GM19328 (cell line): ENCODE measurements around the gene CACNA2D2.

Experiments
- ATAC-seq: cut with Tn5 transposase; IDR thresholded peaks from one replicate; pipeline ENCODE4 v1.9.1; 2021; ENCODE audit warnings: mild to moderate bottlenecking, moderate library complexity; ENCODE audit not compliant: unreplicated experiment

Gene CACNA2D2

DNA sequence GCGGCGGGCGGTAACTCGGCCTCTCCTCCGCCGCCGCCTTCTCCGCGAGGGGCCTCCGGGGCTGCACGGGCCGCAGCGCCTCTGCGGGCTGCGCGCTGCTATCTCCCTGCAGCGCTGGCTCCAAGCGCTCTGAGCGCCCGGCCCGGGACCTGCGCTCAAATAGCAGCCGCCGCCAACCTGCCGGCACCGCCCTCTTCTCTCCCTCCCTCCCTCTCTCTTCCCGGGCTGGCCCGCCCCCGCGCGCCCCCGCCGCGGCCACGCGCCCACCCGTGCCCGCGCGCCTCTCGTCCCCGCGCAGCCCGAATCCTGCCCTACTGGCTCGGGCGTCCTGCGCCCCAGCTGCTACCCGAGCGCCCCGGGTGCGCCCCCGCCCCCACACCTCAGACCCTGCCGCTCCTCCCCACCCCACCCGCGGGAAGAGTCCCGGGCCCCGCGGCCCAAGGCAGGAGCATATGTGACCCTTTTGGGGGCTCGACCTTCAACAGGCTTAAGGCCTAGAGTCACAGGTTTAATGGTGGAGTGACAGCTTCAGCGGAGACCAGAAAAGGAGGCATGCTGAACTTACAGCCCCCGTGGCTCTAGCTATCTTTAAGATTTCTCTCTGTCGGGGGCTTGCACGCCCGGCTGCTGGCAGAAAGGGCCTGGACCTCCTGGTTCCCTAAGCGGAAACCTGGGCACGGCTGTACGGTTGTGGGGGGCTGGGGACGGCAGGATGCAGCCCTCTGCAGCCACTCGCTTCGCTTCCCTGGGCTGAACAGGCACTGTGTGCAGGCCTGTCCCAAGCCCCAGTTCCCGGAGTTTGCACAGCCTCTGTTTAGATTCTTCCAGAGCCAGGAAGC, at the start of gene CACNA2D2:
TSS of gene CACNA2D2 (minus strand) at position 131 of the 839 bp plus-strand sequence. CDS start 211 bp downstream, outside the sequence.
- no peak for ATAC-seq

DNA sequence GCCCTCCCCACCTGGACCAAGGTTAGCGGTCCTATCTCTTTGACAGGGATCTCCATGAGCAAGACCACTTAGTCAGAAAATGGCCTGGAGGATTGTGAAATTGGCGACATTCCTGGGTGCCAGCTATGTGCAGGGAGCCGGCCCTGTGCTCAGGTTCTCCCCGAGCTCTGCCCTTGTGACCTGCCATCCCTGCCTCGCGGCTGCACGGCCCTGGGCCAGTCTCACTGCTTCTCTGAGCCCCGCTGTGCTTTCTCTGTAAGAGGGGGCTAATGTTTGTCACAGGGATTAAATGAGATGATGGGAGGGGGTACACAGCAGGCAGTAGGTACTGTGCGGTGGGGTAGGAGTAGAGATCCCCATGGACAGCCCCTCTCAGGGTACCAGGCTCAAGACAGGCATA, 49.2 kb upstream of the CACNA2D2 start:
- no peak for ATAC-seq

DNA sequence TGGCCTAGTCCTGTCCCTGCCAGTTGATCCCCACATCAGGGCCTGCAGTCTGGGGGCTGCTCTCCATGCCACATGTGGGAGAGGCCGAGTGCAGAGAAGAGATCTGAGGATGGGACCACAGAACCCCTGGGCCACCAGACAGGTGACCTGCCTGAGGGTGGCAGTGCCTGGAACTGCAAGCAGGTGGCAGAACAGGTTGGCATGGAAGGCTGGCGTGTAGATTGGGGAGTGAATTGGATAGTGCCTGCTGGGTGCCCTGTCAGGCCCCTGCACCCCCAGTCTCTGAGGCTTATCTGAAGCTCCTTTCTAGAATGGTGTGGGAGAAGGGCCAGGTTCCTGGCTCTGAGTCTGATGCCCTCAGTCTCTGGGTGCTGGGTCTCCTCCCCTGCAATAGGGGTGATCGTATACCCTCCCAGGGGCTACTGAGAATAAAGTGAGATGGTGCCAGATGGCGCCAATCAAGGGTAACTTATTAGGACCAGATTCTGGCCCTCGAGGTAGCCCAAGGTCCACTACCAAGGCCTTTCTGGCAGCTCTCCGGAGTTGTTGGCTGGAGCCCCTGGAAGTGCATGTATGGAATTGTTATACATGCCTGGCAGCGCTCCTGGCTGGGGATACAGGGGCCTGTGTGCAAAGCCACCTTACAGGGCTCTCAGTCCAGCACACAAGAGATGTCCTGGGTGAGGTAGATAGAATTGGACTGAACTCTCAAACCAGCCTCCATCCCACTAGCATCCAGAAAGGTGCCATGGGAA, 48.4 kb upstream of the CACNA2D2 start:
- no peak for ATAC-seq

DNA sequence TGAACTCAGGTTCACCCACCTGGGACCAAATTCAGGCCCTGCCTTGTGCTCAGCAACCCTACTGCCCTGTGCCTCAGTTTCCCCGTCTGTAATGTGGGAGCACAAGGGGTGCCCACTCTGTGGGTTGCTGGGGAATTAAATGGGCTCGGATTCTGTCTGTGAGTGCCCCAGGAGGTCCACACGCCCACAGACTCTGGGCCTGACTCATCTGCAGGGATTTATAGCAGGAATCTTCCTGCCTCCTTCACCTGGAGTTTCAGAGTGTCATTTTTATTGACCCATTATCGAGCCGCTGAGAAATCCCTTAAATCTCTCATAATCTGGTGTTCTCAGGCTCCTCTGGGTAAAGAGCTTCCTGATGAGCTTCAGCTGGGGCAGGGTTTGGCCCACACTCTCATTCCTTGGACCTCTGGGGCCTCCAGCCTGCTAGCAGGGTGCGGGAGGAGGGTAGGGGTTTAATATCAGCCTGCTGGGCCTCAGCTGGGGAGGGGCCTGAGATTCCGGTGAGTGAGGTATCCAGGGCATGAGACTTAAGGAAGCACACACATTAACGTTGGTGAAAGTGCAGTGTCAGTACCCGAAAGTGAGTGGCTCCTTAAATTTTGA, 47.7 kb upstream of the CACNA2D2 start:
- no peak for ATAC-seq

DNA sequence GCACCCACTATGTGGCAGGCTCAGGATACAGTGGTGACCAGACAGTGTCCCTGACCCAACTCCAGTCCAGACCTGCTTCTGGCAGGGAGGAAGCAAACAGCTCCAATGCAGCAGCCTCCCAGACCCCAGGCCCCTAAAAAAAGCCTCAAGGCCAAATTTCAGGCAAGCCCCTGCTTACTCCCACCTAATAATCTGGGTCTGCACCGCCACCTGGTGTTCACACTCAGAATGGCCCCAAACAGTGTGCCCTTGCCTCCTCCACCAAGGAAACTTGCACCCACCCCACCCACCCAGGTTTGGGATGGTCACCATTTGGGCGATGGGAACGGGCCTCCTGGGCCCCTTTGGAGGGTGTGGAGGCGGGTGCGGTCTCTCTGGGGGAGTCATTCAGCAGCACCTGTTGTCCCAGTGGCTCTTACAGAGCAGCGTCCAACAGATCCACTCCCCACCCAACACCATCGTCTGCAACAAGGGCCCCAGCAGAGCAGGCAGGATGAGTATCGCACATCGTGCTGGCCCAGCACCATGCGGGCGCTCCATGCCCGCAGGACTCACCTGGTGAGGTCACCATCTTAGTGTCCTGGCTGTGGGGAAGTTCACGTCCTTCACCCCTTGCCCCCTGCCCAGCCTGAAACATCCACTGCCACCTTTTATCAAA, 46.8 kb upstream of the CACNA2D2 start:
- ATAC-seq = no peak

DNA sequence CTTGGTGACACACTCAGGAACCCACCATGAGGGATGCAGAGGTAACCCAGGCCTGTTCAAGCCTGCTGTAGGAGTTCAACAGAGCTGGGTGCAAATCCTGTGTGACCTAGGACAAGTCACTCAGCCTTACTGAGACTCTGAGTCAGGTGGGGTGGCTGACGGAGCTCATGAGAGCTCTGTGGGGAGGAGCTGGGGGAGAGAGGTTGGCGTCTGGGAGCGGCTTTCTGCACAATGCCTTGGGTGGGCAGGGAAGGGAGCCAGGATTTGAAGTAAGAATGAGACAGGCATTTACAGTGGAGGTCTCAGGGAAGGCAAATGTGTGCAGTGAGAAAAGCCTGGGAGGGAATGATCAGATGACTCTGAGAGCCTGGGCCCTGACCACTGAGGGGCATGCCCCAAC, 45.8 kb upstream of the CACNA2D2 start:
- ATAC-seq = no peak

DNA sequence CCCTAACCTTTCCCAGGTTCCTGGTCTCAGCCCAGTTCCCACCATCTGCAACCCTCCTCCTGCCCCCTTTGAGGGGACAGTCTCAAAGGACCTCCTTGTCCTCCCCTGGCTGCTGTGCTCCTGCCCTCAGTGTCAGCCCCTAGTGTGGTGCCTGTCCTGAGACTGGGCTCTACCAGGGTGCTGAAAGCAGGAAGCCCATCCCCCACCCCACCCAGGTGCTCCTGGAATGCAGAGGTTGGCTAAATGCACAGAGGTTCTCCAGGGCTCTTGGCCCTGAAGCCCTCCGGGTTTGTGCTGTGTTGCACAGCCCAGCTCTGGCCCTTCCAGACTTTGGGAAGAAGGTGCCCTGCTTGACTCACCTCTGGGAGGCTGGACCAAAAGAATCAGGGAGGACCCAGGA, 42.3 kb upstream of the CACNA2D2 start:
- ATAC-seq = no peak

DNA sequence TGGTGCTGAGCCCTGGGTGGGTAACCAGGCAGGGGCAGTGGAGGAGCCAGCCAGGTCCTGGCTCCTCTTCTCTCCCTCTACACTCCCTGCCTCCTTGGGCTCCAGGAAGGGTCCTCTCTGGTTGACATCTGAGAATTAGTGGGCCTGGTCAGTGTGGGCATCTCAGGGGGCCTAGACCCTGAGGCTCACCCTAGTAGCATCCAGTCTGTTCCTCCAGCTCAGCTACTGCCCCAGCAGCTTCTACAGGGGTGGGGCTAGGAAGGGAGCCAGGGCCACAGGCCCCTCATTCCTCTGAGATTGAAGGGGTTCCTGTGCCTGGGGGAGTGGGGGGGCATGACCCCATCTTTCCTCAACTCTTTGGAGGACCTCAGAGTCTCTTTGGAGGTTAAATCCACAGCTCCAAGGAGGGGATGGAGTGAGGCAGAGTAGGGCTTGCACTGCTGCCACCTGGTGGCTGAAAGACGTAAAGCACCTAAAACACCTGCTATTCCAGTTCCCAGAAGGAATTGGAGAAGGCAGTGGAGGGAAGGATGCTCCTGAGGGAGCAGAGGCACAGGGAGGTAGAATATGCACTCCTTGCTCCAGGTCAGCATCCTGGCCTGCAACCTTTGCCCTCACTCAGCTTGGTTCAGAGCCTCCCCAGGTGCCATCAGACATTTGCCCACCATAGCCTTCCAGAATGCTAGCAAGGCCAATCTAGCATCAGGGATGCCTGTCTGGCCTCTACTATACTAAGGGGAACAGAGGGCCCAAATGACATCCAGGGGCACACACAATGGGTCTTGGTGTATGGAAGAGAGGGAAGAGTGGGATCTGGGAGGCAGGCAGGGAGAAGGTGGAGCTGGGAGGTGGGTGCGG, 39.0 kb upstream of the CACNA2D2 start:
- no peak for ATAC-seq

DNA sequence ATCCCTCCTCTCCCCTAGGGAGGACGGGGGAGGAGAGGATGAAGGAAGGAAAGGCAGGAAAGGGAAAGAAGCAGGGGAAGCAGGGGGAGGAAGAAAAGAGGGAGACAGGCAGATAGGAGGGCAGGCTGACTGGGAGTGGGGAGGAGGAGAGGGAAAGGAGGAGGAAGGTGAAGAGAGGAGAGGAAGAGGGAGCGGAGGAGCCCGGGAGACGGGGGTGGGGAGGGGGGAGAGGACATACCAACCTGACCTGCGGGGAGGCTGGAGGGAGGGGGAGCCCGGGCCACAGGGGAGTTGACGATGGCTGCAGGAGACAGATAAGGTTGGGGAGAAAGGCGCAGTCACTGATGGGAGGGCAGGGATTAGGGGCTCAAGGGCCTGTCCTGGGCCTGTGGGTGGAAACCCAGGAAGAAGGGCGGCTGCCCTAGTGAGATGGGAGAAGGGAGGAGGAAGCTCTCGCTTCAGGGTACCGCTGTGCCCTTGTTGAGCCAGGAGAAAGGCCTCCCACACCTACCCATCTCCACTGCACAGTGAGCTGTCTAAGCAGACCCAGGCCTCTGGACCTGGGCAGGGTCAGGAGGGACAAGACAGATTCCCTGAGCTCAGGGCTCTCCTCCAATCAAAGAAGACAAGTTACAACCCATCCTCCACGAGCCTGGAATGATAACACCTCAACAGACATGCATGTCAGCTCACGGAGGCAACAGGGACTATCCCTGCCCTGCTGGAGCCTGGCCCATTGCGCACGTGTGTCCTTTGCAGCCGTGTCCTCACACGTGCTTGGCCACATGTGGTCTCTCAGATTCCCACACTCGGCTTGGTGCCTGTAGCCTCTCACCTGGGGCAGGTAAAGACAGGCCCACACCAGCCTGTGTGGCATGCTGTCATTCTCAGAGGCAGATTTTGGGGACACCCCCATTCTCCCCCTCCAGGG, 36.2 kb upstream of the CACNA2D2 start:
- no peak for ATAC-seq

DNA sequence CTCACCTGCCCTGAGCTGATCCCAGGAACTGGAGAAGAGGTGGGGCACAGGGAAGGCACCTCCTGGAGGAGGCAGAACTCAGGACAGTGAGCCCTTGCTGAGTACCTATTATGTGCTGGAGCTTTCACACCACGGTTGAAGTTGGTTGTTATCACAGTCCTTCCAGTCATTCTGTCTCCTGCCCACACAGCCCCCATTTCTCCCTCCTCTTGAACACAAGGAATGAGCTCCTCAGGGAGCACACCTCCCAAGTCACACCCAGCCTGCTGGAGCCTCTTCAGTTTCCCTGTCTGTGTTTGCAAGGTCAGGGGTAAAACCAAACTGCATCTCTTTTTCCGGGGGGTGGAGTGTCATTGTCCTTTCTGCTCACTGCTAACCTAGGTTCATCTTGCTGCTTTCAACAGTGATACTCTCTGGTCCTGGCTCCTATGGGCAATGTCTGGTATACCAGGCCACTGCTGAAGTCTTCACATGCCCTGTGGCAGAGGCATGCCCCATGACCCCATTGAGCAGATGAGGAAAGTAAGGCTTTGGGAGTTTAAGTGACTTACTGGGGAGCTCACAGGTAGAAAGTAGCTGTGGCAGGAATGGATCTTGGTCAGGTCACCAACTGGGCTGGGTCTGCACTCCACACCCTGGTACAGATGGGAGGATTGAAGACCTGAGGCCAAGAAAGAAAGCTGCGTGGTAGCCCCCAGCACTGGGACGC, 34.1 kb upstream of the CACNA2D2 start:
- ATAC-seq = no peak

DNA sequence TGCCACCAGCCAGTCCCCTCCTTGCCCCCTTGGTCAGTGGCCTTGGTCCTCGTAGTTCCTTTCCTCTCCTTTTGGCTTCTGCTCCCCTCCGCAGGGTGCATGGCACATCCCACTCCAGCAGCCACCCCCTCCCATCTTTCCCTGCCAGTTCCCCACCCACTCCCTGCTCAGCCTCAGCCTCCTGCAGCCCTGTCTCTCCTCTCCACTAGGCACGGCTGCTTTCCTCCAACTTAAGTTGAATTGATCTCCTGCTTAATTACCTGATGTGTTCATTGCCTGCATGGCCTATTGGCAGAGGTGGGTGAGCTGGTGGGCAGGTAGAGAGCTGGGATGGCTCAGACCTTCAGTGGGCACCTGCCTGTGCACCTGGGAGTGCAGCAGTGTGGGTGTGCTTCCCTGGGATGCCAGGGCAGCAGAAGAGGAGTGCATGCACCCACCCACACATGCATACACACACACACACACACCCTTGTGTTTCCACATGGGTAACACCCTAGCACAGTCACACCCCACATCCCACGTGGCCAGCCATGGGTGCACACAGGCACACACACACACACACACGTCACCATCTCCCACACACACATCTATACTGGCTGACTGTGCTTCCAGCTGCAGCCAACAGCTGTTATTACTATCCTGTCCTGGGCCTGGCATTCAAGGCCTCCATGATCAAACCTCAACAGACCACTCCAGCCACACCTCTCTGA, 33.2 kb upstream of the CACNA2D2 start:
- ATAC-seq = no peak

DNA sequence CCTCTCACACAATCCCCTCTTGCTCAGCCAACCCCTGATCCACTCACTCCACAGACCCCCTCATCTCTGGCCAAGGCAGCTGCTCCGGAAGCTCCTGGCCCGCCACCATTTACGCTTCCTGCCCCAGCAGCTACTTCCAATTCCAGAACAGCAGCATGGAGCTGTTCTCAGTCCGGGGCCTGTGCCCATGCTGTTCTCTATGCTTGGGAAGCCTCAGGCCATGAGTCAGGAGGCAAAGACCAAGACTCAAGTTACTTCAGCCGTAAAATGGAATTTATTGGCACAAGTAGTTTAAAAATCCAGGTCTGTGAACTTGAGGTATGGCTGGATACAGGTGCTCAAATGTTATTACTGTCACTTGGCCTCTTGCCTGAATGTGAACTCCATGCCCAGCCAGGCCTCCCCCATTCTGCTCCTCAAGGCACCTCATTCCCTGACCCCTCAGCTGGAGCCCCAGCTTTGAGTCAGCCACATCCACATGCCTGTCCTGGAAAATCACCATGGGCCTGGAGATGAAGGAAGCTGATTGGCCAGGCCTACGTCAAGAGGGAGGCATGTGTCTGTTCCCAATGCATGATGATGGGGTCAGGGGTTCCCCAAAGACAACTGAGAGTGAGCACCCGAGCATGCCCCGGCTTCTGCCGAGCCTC, 31.4 kb upstream of the CACNA2D2 start:
- no peak for ATAC-seq

DNA sequence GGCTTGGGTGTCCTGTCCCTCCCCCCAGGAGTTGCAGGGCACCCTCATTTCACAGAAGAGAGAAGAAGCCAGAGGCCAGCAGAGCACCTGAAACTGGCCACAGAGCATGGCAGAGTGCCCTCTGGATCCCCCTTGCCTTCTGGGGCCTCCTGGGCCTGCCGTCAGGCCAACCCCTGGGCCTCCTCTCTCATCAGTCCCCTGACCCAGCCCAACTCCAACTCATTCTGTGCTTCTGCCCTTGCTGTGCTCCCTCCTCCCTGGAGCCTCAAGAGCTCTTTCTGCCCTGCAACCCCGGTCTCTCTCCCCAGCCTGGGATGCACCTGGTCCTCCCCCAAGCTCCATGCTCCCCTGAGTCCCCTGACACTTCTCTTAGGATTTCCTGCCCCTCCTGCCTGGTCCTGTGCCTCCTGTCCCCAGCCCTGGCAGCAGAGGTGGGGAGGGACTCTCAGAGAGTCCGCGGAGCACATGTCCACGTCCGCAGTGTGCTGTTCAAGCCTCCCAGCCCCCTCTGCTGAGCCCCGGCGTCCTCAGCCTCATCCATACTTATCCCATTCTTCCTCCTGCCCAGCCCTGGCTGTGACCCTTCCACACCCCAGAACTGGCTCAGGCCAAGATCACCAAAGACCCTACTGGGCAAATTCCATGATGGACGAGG, 30.5 kb upstream of the CACNA2D2 start:
- no peak for ATAC-seq

DNA sequence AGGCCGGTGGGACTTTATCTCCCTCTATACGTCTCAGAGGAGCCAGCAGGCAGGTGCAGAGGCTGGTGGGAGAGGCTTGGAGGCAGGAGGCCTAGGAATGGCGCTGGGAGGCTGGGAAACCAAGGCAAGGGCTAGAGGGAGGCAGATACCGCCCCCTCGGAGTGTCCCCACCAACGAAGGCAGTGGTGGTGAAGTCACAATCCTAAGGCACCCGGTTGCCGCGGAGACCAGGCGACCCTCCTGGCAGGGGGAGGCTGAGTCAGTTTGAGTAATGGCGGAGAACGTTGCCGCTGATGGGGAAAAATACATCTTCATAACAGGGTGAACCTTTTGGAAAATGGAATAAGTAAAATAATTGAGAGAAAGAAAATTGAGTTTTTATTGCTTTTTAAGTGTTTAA, 29.9 kb upstream of the CACNA2D2 start:
- ATAC-seq = no peak

DNA sequence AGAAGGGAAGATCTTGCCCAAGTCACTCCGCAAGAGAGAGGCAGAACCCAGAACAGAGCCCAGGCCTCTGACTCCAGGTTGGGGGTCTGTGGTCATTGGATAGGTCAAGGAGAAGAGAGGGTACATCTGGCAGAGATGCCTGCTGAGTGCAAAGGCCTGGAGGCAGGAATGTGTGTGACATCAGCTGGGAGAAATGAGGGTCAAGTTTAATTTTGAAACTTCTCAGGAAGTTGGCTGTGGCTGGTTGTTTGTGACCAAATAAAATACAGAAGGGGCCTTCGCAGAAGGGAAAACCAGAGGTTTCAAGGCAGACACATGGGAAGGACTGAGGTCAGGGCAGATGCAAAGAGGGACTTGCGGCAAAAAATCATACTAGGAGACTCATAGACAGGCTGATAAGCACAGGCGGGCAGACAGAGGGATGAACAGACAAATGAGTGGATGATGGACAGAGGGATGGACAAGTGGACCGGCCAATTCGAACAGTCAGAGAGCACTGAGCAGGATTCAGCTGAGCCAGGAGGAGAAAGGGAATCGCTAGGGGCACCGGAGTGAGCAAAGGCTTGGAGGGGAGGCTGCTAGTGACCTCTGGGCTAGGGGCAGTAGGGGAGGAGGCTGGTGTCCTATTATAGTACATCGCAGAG, 28.8 kb upstream of the CACNA2D2 start:
- ATAC-seq = no peak

DNA sequence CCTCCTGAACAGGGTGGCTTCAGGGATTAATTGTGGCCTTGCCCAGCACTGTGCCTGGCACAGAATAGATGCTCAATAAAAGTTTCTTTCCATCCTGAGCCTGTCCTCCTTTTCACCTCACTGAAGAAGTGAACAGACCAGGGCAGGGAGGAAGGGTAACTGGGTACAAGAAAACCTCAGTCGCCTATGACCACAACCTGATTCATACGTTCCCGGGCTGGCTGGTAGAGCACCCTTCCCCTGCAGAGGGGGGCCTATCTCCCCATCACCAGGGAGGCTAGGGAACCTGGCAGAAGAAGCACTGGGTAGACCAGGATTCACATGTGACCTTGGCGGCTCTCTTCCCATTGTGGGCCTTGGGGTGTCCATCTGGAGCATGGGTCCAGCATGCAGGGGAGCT, 27.8 kb upstream of the CACNA2D2 start:
- no peak for ATAC-seq
